GM18517 (cell line): ENCODE results near the gene RAB22A.

Experiments used
- ATAC-seq: cut with Tn5 transposase; IDR thresholded peaks from one replicate; pipeline ENCODE4 v1.9.1; 2021; ENCODE audit warnings: mild to moderate bottlenecking, moderate library complexity; ENCODE audit not compliant: unreplicated experiment

RAB22A gene

DNA sequence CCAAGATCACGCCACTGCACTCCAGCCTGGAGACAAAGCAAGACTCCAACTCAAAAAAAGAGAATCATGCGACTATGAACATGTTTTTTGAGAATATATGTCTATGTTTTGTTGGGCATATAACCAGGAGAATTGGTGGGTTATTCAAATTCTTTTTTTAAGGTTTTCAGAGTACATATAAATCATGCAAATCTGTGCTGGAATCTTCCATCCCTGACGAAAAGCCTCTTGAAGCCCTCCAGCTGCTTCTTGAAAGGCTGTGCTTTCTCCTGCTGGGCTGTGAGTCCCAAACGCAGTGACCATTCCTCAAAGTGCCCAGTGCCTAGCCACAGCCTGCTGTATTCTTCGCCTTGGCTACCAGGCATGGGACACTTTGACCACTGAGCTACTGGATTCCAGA lies 9.2 kb upstream of the RAB22A start:
- no peak for ATAC-seq

DNA sequence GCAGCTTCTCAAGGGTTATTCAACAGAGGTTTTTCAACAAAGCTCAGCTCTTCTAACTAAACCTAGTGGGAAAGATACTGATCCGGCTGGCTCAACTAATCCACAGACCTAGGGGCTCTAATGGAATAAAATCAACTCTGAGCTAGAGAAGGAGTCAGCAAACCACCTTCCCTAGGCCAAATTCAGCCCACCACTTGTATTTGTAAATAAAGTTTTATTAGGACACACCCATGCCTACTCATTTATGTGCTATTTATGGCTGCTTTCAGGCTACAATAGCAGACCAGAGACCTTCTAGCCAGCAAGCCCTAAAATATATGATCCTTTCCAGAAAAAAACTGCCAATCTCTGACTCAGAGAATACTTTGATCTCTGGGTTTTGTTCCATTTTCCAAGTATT lies 6.0 kb upstream of the RAB22A start:
- ATAC-seq: no peak

DNA sequence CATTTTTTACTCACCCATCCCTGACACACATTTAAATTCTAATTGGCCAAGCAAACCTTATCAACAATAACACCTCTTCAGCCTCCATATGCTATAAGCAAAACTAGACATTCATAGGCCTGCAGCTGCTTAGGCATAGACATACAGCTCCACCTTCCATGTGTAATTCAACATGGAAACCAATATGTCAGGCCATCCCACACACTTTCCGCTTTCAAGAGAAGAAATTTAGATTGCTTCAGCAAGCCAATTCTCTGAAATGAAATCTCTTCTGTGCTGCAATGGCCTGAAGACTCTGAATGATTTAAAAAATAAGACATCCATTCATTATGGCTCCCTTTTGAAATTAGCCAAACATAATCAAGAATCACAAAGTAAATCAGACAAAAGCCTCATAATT lies 4.5 kb upstream of the RAB22A start:
- ATAC-seq: no peak

DNA sequence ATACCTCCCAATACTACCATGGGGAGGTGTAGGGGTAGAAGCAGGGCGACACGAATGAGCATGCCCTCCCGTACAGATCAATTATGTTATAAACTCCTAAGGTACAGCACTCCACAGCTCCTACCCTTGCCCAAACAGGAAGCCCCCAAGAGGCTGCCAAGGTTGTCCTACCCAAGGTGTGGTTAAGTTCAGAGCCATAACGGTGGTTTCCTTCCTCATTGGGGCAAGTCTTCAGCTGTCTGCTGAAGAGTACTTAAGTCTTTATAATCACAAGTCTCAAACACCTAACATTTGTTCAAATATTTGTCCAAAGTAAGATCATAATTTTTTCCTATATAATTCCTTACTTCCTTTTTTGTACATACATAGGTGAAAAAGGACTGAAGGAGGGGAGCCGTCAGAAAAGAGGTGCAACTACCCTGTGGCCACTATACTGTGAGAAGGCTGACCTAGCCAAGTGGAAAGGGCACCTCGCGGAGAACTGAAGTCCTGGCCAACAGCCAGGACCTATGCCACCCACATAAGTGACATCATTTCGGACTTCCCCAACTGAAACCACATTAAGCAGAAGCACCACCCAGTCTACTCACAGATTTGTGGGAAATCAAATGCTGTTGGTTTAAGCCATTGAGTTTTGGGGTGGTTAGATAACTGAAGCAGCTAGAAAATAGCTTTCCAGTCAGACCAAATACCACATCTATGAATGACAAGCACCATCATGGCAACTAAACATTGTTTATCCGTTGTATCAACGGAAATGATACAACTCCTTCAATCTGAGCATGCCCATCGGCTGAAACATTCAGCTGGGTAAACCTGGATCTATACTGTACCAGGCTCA lies 2.9 kb upstream of the RAB22A start:
- peak; percentile 54 for ATAC-seq

DNA sequence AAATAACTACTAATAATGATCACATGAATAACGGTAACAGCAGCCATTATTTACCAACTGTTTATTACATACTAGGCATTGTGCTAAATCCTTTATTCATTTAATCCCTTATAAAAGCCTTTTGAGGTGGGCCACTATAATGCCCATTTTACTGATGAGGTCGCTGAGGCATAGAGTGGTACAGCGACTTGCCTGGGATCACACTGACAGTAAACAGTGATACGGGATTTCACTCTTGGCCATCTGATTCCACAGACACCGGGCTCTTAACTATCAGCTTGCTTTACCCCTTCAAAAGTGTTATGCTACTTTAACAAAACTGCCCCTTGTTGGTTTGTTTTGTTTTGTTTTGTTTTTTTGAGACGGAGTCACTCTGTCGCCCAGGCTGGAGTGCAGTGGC lies 2.2 kb upstream of the RAB22A start:
- ATAC-seq: no peak

DNA sequence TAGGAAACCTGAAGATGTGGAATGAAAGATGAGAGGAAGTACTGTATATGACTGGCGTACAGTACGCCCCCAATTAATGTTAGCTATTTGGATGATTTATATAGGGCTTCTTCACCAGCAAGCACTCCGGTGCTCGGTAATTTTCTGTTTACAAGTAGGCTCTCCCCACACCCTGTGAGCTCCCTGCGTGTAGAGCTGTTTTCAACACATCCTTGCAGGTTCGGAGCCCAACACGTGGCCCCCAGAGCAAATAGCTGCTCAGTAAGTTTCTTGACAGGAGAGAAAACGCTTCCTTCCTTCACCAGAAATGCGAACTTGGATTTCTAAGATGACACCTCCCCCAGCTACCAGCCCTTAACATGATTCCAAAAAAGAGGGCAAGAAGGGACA lies 1.2 kb upstream of the RAB22A start:
- ATAC-seq: no peak

DNA sequence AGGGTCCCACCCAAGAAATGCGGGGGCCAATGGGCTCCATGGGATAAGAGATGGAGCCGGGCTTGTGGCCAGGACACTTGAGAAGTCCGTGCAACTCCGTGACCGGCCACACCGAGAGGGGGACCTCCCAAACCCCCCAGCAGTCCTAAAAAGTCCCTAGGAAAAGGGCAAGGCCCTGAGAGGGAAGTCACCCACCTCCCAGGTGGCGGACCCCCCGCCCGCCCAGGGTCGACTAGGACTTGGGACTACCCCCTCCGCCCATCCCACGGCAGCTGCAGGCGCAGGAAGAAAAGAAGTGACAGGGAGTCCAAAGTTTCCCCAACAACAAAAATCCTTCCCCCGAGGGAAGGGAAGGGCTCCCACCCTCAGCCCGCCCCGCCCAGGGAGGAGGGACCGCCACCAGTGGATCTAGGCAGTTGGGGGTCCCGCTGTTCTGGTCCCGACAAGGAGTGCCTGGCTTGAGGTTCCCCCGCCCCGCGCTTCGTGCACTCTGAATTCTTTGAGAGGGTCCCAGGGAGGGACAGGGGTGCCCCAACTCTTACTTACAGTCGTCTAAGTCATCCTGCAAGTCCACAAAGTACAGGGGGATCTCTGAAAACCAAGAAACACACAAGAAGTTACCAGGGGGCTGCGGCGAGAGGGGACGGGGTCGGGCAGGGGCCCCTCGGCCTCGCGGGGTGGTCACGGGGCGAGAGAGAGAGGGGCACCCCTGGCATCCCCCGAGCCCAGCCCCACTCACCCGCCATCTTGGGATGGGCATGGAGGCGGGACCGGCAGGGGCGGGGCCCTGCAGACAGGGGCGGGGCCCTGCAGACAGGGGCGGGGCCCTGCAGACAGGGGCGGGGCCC lies 611 bp upstream of the RAB22A start:
- ATAC-seq: no peak

DNA sequence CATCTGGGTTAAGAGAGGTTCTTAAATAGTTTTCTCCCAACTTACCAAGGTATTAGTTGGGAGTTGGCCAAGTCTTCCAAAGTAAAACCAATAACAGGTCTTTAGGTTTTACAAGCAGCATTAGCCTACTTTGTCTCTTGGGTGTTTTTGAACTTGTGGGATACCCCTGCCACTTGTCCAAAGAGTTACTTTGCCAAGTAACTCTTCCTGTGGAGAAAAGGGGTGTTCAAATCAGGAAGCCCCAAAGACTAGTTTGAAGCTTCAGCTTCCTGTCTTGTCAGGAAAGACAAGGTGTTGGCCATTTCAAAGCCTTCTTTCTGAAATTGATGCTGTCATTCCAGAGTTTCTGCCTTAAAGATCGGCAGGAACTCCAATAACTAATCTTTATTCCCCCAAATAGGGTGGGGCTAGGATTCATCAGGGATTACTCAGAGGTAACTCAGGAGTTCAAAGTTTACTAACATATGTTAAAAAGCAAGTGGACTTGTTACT lies 822 bp downstream of the RAB22A start:
- no peak for ATAC-seq

DNA sequence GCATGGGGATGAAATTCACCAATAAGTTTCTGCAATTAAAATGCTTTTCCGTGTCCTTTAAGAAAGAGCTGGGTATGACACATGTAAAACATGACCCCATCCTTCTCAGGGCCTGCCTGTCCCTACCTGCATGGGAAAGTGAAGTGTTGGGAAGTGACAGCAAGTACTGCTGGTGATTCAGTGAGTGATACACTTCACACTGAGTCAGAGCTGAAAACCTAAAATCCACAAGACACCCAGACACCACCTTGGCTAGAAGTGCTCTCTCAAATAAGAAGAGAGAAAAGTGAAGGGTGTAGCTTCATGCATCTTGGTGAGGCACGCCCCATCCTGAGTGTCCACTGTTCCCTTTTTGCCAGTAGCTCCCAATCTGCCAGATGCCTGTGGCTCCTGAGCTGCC lies 3.3 kb downstream of the RAB22A start:
- no peak for ATAC-seq

DNA sequence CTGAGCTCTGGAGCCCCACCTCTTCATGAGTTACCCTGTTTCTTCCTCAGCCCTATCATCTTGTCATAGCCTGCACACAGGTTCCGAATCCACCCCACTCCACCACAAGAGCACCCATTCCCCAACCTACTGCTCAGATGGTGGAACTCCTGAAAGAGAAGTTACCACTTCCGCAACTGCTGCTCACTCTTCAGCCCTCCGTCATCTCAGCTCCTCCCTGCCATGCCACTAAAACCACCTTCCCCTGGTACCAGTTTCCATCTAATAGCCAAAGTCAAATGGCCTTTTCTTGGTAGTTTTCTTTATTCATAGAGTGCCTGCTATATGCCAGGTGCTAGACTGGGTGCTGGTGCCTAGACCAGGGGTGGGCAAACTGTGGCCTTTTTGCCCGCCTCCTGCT lies 3.9 kb downstream of the RAB22A start:
- no peak for ATAC-seq

DNA sequence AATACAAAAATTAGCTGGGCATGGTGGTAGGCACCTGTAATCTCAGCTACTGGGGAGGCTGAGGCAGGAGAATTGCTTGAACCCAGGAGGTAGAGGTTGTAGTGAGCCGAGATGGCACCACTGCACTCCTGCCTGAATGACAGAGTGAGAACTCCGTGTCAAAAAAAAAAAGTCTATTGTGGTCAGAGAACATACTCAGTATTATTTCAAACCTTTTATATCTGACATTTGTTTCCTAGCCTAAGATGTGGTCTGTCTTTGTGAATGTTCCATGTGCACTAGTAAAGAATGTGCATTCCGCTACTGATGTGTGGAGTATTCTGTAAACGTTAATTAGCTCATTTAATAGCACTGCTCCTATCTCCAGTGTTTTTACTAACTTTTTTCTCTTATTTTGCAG lies 11.7 kb downstream of the RAB22A start:
- no peak for ATAC-seq

DNA sequence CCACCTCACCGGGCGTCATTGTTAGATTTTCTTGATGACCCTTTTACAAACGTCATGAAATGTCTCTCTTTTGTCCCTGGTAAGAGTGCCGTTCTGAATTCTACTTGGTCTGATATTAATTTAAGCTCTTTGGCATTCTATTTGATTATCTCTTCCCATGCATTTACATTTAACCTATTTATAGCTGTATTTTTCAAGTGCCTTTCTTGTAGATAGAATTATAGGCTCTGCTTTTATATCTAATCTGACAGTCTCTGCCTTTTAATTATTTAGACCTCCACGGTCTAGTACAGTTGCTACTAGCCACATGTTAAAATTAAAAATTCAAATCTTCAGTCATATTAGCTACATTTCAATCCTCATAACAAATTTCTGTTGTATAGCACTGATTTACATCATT lies 12.6 kb downstream of the RAB22A start:
- ATAC-seq: no peak

DNA sequence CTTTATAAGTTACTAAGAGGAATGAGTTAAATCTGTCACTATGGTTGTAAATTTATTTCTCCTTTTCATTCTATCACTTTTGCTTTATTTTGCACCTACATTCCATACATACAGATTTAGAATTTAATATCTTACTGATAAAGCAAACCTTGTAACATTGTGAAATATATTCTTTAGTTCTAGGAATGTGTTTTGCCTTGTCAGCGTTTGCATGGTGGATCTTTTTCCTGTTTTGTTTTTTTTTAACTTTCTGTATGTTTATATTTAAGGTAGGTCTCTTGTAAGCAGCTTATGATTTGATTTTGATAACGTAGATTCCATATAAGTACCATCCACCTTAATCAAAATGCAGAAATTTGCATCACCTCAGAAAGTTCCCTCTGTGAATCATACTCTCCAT lies 16.4 kb downstream of the RAB22A start:
- ATAC-seq: no peak

DNA sequence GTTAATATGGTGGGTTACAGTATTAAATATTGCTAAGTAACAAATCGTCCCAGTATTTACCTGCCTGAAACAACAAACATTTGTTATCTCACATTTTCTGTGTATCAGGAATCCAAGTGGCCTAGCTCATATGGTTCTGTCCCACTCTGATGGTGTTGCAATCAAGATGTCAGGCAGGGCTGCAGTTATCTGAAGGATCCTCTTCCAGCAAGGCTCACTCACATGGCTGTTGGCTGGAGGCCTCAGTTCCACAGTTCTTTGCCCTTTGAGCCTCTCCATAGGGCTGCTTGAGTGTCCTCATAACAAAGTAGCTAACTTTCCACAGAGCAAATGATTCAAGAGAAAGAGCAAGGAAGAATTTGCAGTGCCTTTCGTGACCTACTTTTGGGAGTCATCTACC lies 17.7 kb downstream of the RAB22A start:
- ATAC-seq: no peak

DNA sequence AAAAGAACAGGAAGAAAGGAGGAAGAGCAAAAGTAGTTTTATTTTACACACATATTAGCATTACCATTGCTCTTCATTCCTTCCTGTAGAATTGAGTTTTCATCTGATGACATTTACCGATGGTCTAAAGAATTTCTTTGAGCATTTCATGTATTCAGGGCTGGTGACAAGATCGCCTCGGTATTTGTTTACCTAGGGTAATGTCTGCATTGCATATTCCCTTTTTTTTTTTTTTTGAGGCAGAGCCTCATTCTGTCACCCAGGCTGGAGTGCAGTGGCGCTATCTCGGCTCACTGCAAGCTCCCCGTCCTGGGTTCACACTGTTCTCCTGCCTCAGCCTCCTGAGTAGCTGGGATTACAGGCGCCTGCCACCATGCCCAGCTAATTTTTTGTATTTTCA lies 19.3 kb downstream of the RAB22A start:
- ATAC-seq: no peak

DNA sequence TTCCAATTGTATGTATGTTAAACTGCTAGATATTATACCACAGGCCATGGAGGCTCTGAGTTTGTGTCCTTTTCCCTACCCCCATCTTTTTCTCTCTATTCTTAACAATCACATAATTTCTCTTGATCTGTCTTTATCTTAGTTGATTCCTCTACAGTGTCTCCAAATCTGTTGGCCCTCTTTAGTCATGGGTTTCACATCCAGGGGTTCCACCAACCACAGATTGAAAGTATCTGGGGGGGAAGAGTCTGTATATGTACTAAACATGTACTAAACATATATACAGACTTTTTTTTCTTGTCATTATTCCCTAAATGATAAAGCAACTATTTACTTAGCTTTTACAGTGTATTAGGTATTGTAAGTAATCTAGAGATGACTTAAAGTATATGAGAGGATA lies 20.2 kb downstream of the RAB22A start:
- ATAC-seq: no peak

DNA sequence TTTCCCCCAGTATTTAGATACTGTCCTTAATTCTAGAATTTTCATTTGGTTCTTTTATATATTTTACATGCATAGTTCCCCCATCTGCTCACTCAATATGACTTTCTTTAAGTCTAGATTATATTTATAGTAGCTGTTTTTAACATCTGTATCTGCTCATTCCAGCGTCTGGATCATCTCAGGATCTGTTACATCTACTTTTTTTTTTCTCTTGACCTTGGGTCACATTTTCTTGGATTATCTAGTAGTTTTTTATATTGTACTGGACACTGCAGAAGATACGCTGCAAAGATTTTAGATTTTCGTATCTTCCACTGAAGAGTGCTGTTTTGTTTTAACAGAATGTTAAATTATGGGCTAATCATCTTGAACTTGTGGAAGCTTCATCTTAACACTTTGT lies 20.7 kb downstream of the RAB22A start:
- no peak for ATAC-seq

DNA sequence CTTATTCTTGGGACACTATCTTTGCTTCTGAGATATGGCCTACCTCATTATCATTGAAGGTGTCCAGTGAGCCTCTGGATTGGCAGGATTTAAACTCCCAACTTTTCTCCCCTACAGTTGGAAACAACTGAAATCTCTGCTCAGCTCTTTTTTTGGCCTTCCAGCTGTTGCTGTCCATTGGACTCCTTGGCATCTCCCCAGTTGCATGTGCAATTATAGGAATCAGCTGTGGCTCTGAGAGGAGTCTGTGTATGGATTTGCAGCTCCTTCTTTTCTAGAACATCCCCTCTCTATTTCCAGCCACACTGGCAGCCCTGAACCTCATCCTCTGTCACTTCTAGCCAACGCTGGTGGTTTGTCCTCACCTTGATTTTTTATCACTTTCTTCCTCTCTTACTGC lies 21.2 kb downstream of the RAB22A start:
- ATAC-seq: no peak

DNA sequence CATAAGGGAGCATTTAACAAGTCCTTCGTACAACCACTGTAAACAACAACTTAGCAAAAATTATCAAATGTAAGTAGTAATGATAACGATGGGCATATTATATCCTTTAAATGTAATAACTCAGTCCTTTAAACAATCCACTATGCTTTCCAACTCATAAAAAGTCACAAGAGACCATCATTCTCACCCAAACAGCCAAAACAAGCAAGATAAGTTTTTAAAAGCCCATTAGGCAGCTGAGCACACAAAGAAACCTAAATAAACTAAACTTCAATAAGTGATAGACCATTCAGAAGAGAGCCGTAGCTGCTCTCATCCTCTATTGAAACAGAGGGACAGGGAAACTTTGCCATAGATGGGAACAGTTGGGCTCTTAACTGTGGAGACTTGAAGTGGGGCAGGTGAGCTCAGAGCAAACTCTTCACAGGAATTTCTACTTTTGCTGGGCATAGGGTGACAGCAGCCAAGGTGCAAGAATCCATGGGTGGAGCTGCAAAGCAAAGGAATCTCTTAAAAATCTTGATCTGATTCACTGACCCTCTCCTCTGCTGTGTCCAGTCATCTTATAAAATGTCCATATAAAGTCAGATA lies 22.5 kb downstream of the RAB22A start:
- no peak for ATAC-seq

DNA sequence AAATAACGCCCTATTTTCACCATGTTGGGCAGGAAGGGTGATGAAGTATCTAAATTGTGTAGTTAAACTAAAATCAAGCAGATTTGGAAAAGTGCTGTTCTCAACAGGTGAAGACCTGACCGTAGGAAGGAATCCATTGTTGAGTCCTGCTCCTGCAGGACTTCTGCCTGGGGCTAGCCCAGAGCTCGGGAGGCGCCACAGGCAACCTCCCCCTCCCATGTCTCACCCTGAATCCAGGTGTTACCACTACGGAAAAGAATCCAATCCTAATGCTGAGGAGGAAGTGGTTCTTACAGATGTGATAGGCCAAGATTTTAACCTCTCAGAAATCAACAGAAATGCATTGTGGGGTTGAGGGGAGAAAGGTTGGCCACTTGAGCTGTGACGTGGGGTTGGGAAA lies 30.2 kb downstream of the RAB22A start:
- ATAC-seq: no peak

DNA sequence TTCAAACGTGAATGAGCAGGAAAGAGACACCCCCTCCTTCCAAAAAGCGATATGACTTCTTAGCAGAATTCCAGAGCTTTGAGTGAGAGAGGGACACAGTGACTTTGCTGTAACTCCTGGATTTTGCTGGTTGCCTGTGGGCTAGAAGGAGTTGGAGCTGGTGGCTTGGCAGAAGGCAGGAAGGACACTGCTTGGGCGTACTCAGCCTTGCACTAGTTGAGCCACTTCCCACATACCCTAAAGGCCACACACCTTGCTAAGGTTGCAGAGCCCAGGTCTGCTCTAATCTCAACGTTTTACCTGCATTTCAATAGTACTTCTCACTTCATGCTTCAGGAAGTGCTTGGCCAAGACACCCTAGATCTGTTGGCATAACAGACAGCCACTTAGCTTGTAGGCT lies 30.6 kb downstream of the RAB22A start:
- ATAC-seq: no peak

DNA sequence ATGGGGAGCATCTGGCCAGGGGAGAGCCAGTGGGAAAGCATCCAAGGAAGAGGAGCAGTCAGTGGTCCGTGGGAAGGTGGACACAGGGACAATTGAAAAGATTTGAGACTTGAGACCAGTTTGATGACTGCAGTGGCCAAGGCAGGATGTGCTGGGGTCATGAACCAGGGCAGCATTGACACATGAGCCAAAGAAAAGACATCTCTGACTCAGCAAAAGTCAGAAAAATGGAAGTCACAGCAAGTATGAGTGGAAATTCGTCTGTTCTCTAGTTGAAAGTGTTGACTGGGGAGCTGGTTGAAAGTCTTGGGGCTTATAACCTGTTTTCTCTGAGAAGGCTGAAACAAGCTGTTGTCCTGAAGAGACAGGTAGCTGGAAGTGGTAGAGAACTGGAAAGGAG lies 31.3 kb downstream of the RAB22A start:
- no peak for ATAC-seq
